Hematopoietic multipotent progenitor cell treated with erythropoietin and hydrocortisone succinate and interleukin-3 and kit ligand, for 15 days (in vitro differentiated cells): ENCODE measurements around the gene FAM20C.
"Not testable (repeated sequence)": the region's sequence is repeated elsewhere in the genome, so short reads cannot be mapped to it uniquely, and the experiment has no call there.

Source experiments
- DNase-seq: peaks from one replicate; pipeline ENCODE4 v3.0.0-alpha.2; 2015; ENCODE audit warnings: low spot score

Gene FAM20C

DNA sequence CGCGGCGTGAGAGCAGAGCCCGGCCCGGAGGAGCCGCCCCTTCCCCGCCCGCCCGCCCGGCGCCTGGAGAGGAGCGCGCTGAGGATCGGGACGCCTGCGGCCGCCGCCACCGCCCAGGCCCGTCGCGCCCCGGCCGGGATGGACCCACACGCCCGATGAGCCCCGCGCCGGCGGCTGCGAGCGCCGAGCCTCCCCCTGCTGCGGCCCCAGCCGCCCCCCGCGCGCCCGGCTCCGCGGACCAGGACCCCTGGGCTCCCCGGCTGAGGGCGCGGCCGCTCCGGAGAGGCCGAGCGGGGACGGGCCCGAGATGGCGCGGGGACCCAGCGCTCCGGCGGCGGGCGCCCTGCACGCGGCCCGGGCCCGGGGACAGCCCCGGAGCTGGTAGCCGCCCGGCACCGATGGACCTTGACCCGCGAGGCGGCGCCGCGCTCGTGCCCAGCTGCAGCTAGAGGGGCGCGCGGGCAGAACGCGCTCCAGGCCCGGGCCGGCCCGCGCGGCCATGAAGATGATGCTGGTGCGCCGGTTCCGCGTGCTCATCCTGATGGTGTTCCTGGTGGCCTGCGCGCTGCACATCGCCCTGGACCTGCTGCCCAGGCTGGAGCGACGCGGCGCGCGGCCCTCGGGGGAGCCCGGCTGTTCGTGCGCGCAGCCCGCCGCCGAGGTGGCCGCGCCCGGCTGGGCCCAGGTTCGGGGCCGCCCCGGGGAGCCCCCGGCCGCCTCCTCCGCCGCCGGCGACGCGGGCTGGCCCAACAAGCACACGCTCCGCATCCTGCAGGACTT, 520 bp downstream of the FAM20C start:
- no peak for DNase-seq

- no peak for DNase-seq
These were observed 1.3 kb downstream of the FAM20C start for GRCh38 chr7:193481-194251.

DNA sequence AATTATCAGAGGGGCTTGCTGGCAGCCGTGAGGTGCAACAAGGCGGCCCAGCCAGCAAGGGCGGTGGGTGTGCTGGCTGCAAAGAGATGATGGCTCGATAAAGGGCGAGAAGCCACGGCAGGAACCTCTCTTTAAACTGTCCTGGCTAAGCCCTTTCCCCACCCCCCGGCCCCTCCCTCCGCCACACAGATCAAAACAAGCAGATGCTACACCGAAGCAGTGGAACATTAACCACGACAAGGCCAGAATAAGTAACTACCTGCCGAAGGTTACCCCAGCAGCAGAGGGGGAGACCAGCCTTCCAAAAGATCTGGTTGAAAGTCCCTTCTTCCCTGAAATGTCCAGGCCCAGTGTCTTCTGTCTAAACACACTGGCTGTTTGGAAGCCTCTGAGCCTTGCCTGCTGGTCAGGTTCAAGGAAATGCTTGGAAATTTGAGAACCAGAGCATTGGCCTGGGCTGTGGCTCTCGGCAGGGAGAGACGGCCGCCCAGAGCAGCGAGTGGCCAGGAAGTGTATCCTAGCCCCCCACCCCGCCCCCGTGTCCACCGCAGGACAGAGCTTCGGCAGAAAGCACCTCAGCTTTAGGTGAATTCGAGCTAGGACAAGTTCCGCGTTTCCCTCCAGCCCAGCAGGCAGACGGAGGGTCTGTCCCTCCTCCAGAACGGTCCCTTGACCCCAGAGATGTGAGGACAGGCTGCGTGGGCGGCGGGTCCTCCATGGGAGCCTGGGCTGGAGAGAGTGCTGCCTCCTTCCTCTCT, 2.1 kb downstream of the FAM20C start:
- no peak for DNase-seq

GRCh38 chr7:195010-195829, 2.8 kb downstream of the FAM20C start:
- no peak for DNase-seq

DNA sequence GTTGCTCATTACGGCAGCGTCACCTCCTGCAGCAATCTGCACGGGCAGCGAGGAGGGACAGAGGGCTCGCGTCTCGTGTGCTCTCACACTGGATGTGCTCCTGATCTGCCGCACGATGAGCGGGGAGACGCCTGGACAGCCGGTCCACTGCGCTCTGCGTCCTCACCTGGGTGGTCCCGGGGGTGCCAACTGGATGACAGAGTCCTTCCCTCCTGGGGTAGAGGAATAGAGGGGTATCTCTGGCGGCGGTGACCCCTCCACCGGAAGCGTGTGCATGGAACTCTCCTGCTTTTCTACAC, 3.4 kb downstream of the FAM20C start:
- no peak for DNase-seq

DNA sequence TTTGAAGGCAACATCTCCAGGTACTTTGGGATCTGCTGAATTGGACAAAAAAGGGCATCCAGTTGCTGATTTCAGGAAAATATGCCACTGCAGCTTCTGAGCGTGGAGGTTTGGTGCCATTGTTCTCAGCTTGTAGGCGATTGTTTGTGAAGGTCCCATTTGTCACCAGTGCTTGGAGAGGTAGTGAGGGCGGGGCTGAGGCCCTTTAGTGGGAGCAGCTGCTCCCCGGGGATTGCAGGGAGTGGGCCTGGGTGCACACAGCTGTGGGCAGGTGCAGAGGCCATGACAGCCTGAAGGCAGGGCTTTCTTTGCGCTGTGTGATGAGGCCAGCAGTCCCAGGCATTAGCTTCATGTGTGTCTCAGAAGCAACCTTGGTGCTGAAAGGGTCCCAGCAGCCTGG, 3.9 kb downstream of the FAM20C start:
- DNase-seq, result no peak

DNA sequence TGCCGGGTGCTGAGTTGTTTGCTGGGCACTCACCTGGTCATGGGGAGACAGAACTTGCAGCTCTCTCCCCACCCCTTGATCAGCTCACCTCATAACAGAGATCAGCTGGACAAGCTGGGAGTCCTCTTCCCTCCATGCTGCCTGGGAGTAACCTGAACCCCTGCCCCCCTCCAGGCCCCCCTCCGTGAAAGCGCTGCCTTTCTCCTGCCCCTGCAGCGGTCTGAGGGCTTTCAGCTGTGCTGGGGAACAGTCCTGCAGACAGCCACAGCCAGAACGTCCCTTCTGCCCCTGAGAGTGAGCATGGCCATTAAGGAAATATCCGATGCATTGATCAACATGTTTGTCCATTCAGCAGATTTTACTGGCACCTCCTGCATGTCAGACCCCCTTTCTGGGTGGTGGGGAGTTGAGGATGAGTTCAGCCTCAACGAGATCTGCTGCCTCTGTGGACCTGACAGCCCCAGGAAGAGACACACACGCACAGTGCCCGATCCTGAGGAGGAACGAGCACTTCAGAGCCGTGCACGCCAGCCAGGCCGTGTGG, 4.5 kb downstream of the FAM20C start:
- DNase-seq, result no peak

DNA sequence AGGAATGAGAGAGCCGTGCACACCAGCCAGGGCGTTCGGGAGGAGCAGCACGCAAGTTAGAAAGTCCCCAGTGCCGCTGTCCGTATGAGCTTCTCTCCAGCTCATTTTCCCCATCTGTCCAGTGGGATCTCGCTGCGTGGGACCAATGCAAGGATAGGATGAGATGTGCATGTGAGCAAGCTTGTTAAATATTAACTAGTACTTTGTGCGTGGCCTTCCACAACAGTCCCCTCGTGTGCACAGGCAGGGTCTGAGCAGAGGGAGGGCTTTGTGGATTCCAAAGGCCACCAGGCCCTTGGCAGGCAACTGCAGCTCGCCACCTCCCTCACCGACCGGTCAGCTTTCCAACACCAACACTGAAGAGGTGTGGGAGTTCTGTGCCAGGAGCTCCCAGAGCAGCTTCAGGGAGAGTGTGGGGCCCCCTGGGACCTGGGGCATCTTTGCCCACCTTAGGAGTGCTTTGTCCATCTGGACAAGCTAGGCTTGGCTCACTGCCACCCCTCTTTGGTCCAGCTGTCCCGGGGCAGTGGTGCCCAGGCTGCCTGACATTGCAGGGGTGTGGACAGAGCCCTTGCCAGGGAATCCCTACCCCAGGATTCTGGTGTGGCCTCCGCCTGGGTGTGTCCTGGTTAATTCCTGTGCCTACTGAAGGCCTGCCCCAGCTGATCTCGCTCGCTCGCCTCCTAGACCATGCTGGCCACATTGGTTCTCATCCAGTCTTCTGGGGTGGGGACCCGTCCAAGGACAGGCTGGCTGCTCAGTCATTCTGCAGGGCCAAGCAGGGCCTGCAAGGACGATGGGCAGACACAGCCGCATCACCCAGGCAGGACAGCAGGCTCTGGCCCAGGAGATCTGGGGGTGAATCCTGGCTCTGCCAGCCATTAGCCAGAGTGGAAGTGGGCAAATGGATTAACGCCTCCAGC, 5.3 kb downstream of the FAM20C start:
- DNase-seq, result no peak

DNA sequence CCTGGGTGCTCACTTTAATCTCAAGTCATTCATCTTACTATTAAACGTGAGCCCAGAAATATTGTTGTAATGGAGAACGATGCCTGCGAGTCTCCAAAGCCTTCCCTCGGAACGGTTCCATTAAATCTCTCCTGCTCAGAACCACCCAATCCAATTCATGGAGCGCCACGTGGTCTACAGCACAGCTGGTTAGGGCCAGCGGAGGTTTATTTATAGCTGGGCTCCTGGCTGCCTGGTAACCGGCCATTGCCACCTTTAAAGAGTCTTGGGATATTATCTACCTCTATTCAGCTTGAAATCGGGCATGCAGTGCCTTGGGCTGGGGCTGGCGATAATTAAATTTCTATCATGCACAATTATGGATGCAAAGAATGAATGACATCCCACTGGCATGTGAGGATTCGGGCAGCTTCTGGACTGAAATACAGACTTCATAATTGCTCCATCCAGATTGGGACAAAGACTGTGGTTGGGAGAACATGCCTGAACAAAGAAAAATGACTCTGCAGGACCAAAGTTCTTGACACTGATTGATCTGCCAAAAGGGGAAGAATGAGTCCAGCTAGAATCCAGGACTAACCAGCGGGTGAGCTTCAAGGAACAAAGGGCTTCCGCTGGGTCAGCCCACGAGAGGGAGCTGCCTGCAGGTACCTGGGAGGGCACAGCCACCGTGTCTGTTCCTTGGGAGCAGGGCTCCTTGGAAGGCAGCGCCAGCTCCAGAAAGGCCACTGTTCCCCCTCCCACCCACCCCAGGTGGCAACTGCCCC, 7.3 kb downstream of the FAM20C start:
- no peak for DNase-seq

DNA sequence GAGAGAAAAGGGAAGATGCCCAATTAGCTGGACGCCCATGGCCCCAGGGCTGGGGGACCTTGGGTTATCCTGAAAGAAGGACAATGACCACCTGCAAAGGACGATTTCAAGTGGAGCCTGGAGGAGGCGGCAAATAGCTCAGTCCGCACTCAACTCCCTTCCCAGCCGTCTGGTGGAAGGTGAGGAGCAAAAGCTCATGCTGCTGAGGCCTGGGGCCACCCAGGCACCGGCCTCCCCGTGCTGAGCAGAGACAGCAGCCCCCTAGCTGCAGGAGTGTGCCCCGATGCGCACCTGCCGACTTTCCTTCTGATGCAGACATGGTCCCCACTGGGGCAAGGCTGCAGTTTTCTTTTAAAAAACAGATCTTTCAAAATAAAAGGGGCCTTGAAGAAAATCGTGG, 7.9 kb downstream of the FAM20C start:
- DNase-seq, result no peak

- DNase-seq, result no peak
These were observed 8.3 kb downstream of the FAM20C start for GRCh38 chr7:200704-201103.

GRCh38 chr7:204326-204725, 12.0 kb downstream of the FAM20C start:
- DNase-seq, result no peak

DNA sequence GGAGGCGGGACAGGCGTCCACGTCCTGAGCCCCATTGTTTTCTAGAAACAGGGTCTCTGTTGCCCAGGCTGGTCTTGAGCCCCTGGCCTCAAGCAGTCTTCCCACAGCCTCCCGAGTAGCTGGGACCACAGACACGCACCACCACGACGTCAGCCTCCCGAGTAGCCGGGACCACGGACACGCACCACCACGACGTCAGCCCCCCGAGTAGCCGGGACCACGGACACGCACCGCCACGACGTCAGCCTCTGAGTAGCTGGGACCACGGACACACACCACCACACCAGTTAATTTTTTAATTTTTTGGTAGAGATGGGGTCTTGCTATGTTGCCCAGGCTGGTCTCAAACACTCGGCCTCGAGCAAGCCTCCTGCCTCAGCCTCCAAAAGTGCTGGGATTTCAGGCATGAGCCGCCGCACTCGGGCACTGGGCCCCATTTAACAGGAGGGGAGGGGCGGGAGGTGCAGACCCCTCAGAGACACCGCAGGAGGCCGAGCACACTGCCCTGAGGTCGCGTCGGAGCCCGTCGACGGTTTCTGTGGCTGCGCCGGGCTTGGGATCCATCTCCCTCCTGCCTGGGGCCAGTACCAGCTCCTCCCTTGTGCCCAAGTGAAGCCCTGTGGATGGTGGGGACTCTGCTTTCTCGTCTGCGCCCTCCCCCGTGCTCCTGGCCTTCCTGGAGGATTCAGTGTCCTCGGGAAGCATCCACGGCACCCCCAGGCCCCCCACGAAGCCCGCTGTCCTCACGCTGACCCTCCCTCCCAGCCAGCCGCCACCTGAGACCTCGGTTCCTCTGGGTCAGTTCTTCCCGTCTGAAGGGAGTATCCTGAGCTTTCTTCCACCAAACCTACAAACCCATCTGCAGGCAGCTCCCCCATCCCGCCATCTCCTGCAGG, 13.0 kb downstream of the FAM20C start:
- no peak for DNase-seq

DNA sequence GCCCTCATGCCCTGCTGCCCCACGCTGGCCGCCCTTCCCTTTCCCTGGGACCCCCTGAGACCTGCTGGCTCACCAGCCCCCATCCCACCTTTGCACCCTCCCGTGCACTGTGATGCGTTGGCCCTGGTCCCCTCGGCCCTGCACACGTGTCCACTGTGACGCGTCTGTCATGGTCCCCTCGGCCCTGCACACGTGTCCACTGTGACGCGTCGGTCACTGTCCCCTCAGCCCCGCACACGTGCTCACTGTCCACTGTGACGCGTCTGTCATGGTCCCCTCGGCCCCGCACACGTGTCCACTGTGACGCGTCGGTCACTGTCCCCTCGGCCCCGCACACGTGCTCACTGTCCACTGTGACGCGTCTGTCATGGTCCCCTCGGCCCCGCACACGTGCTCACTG, 14.0 kb downstream of the FAM20C start:
- not testable (repeated sequence) for DNase-seq

DNA sequence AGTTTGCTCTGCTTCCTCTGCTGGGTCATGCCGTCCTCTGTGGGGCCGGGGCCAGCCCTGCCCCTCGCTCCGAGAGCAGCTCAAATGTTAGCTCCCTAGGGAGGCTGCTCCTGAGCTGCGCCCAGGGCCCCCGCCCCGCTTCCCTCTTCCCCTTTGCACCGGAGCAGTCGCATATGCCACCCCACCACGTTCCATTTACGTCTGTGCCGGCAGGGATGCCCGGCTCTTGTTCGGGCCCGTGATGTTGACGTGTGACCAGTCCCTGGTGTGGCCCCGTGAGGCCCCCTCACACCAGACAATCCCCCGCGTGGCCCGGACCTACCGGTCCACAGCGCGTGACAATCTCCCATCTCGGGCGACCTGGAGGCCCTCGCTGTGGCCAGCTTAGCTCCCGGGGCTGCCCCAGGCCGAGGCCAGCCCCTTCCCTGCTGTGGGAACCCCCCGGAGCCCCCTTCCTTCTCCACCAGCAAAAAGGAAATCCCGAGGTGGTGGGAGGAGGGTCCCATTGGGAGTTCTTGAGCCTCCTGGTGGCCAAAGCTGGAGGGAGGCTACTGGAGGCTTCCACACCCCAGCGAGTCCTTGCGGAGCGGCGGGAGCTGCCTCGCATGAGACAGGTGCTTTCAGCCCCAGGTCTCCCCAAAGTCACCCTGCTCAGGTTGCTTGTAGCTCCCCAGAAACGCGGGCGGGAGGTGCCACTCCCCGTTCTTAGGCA, 15.2 kb downstream of the FAM20C start:
- no peak for DNase-seq

GRCh38 chr7:208130-208673, 15.8 kb downstream of the FAM20C start:
- DNase-seq, result no peak

DNA sequence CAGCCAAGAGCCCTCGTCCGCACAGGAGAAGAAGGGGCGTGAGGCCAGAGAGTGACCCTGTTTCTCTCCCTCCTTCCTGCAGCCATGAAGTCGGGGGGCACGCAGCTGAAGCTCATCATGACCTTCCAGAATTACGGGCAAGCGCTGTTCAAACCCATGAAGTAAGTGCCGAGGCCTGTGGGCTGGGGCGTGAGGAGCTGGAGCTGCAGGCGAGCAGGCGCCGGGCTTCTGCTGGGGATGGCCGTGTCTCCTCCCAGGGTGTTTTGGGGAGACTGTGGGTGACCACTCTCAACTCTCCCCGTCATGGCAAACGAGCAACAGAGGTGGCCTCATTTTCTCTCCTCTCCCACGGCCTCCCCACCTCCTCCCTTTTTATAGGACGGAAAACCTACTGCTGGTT, 16.4 kb downstream of the FAM20C start:
- DNase-seq, result no peak

GRCh38 chr7:209416-209815, 17.0 kb downstream of the FAM20C start:
- DNase-seq, result no peak
